Neural cell (in vitro differentiated cells): ENCODE results near the gene GGT6. TPM values are rescaled to one million over a fixed set of nuclear protein-coding genes. Genes with fewer than 3 reads are reported as not detected.

Experiments used
- H2AFZ ChIP-seq: fragments of 200-600, 300-800 bp; sonication (generic), shearing (Covaris generic); 2 replicates; pipeline ENCODE4 v1.6.0; 2014; ENCODE audit warnings: low read depth, mild to moderate bottlenecking, antibody characterized with exemption, low read length, moderate library complexity
- H3F3A ChIP-seq: fragments of 200-600 bp; shearing (Covaris generic); 2 replicates; pipeline ENCODE4 v1.6.1; 2016; ENCODE audit warnings: mild to moderate bottlenecking, moderate library complexity, mixed read lengths, antibody characterized with exemption, low read length; ENCODE audit not compliant: insufficient read depth, poor library complexity, severe bottlenecking
- H3K27ac ChIP-seq: fragments of 200-600, 300-800 bp; sonication (generic), shearing (Covaris generic); 2 replicates; pipeline ENCODE4 v1.5.1; 2014; ENCODE audit warnings: mild to moderate bottlenecking, low read length, moderate library complexity
- H3K27me3 ChIP-seq: fragments of 300-800, 200-600 bp; sonication (generic), shearing (Covaris generic); 2 replicates; pipeline ENCODE4 v1.6.0; 2014; ENCODE audit warnings: mild to moderate bottlenecking, low read depth, low read length, moderate library complexity; ENCODE audit not compliant: insufficient read depth
- H3K36me3 ChIP-seq: fragments of 300-800, 200-600 bp; sonication (generic), shearing (Covaris generic); 2 replicates; pipeline ENCODE4 v1.5.1; 2014; ENCODE audit warnings: mild to moderate bottlenecking, antibody characterized with exemption, low read length, moderate library complexity; ENCODE audit not compliant: insufficient read depth
- H3K4me2 ChIP-seq: fragments of 300-800, 200-600 bp; sonication (generic), shearing (Covaris generic); 2 replicates; pipeline ENCODE4 v1.6.0; 2014; ENCODE audit warnings: mild to moderate bottlenecking, low read length
- H3K4me3 ChIP-seq: fragments of 300-800, 200-600 bp; sonication (generic), shearing (Covaris generic); 2 replicates; pipeline ENCODE4 v1.5.1; 2014; ENCODE audit warnings: mild to moderate bottlenecking, low read length, moderate library complexity
- H3K79me2 ChIP-seq: fragments of 200-600 bp; shearing (Covaris generic); replicated peaks from 2 replicates; pipeline ENCODE4 v1.6.0; 2014; ENCODE audit warnings: mild to moderate bottlenecking, low read length, moderate library complexity; ENCODE audit not compliant: insufficient read depth
- H3K9ac ChIP-seq: fragments of 300-800, 200-600 bp; sonication (generic), shearing (Covaris generic); 2 replicates; pipeline ENCODE4 v1.6.1; 2016; ENCODE audit warnings: mild to moderate bottlenecking, low read length, mixed read lengths
- H3K9me2 ChIP-seq: fragments of 200-600 bp; shearing (Covaris generic); 2 replicates; pipeline ENCODE4 v1.6.1; 2016; ENCODE audit warnings: mild to moderate bottlenecking, low read length, mixed read lengths; ENCODE audit not compliant: insufficient read depth
- H3K9me3 ChIP-seq: fragments of 200-600, 300-800 bp; sonication (generic), shearing (Covaris generic); 2 replicates; pipeline ENCODE4 v1.6.1; 2016; ENCODE audit warnings: mild to moderate bottlenecking, mixed run types, low read length, moderate library complexity, mixed read lengths
- H4K20me1 ChIP-seq: fragments of 200-600 bp; shearing (Covaris generic); 2 replicates; pipeline ENCODE4 v1.6.1; 2016; ENCODE audit warnings: mild to moderate bottlenecking, mixed run types; ENCODE audit not compliant: insufficient read depth
- CTCF ChIP-seq: fragments of 450-650 bp; IDR thresholded peaks from 2 replicates; pipeline ENCODE4 v1.5.1; 2014; ENCODE audit warnings: antibody characterized with exemption, mild to moderate bottlenecking, moderate library complexity; ENCODE audit not compliant: poor library complexity, severe bottlenecking
- EP300 ChIP-seq: fragments of 450-650 bp; conservative IDR thresholded peaks from 2 replicates; pipeline ENCODE4 v1.6.1; 2014; ENCODE audit warnings: antibody characterized with exemption, mild to moderate bottlenecking, moderate library complexity; ENCODE audit not compliant: poor library complexity, severe bottlenecking
- EZH2 ChIP-seq: fragments of 200-600, 300-800 bp; shearing (Covaris generic), sonication (generic); IDR thresholded peaks from 2 replicates; pipeline ENCODE4 v1.6.1; 2014; ENCODE audit warnings: antibody characterized with exemption, low read length, borderline replicate concordance, mild to moderate bottlenecking; ENCODE audit not compliant: insufficient read depth, poor library complexity, severe bottlenecking
- MXI1 ChIP-seq: fragments of 450-650 bp; conservative IDR thresholded peaks from 2 replicates; pipeline ENCODE4 v1.6.1; 2014; ENCODE audit warnings: antibody characterized with exemption, mild to moderate bottlenecking; ENCODE audit not compliant: poor library complexity, severe bottlenecking
- POLR2AphosphoS5 ChIP-seq: IDR thresholded peaks from 2 replicates; pipeline ENCODE4 v1.6.1; 2012
- RAD21 ChIP-seq: fragments of 450-650 bp; conservative IDR thresholded peaks from 2 replicates; pipeline ENCODE4 v1.6.1; 2014; ENCODE audit warnings: antibody characterized with exemption, mild to moderate bottlenecking, moderate library complexity
- REST ChIP-seq: IDR thresholded peaks from 2 replicates; pipeline ENCODE4 v1.6.1; 2012; ENCODE audit warnings: borderline replicate concordance
- SMC3 ChIP-seq: fragments of 450-650 bp; conservative IDR thresholded peaks from 2 replicates; pipeline ENCODE4 v1.6.1; 2014; ENCODE audit warnings: antibody characterized with exemption, mild to moderate bottlenecking, moderate library complexity; ENCODE audit not compliant: poor library complexity
- TAF1 ChIP-seq: IDR thresholded peaks from 2 replicates; pipeline ENCODE4 v1.6.1; 2012; ENCODE audit warnings: low read depth
- polyA plus RNA-seq: library from polyadenylated mRNA; depleted of rRNA; stranded (reverse); fragments of >200 nt; gene quantifications from 2 replicates; pipeline ENCODE4 v1.2.3, GENCODE V29; 2014

GGT6 gene
- polyA plus RNA-seq, 1 donor from 2014 or later: not detected

- Histone ChIP-seq H3K4me2 (no peak overlapping the region), H4K20me1 (no peaks in the 10 kb centered on the region), H3K4me3 (no peak overlapping the region), H3K9ac (no peak overlapping the region), H3K27ac (no peak overlapping the region), H3K79me2 (no peaks in the 10 kb centered on the region), H3K9me2 (no peaks in the 10 kb centered on the region), H3K9me3 (no peaks in the 10 kb centered on the region), H3K36me3 (no peaks in the 10 kb centered on the region), H2AFZ (no peak overlapping the region), H3F3A (no peaks in the 10 kb centered on the region), H3K27me3 (no peaks in the 10 kb centered on the region)
- TF ChIP-seq MXI1 (no peak), POLR2AphosphoS5 (no peak), TAF1 (no peak), EZH2 (no peak), RAD21 (no peak), SMC3 (no peak), REST (no peak), EP300 (no peak), CTCF (no peak)
These were observed 37.6 kb upstream of the GGT6 start for GRCh38 chr17:4597975-4598374.

GRCh38 chr17:4596636-4597380, 36.4 kb upstream of the GGT6 start:
- Histone ChIP-seq H4K20me1 (no peaks in the 10 kb centered on the region), H3K9me2 (no peaks in the 10 kb centered on the region), H3K4me2 (no peak overlapping the region), H3K27me3 (no peaks in the 10 kb centered on the region), H3K9me3 (no peaks in the 10 kb centered on the region), H3K4me3 (no peak overlapping the region), H3K79me2 (no peaks in the 10 kb centered on the region), H3F3A (no peaks in the 10 kb centered on the region), H3K9ac (no peak overlapping the region), H3K36me3 (no peaks in the 10 kb centered on the region), H3K27ac (no peak overlapping the region), H2AFZ (no peak overlapping the region)
- TF ChIP-seq RAD21: no peak
- no peak for TF ChIP-seq MXI1
- TF ChIP-seq EZH2: no peak
- TF ChIP-seq SMC3: no peak
- TF ChIP-seq REST: no peak
- TF ChIP-seq CTCF: no peak
- no peak for TF ChIP-seq POLR2AphosphoS5
- no peak for TF ChIP-seq EP300
- TF ChIP-seq TAF1: no peak
